Mucosa of rectum (tissue), 2 donors: ENCODE measurements around the gene CRHR2.

Experiments used
- H3K27ac ChIP-seq, 2 donors: one replicate each; pipeline ENCODE4 v1.7.0; 2013; ENCODE audit warnings: inconsistent platforms in 2 of 2, low read depth in 2 of 2, low read length in 2 of 2
- H3K27me3 ChIP-seq, 2 donors: one replicate each; pipeline ENCODE4 v1.7.0; 2013; ENCODE audit warnings: low read length in 2 of 2; ENCODE audit not compliant: control insufficient read depth in 2 of 2, insufficient read depth in 2 of 2
- H3K36me3 ChIP-seq, 2 donors: one replicate each; pipeline ENCODE4 v1.7.0; 2013; ENCODE audit warnings: low read length in 2 of 2; ENCODE audit not compliant: control insufficient read depth in 2 of 2, insufficient read depth in 2 of 2
- H3K4me1 ChIP-seq, 2 donors: one replicate each; pipeline ENCODE4 v1.7.0; 2013; ENCODE audit warnings: low read length in 2 of 2, mild to moderate bottlenecking in 1 of 2; ENCODE audit not compliant: control insufficient read depth in 2 of 2, insufficient read depth in 2 of 2
- H3K4me3 ChIP-seq, 2 donors: one replicate each; pipeline ENCODE4 v1.7.0; 2013; ENCODE audit warnings: low read length in 2 of 2
- H3K9ac ChIP-seq, 2 donors: one replicate each; pipeline ENCODE4 v1.7.0; 2013; ENCODE audit warnings: low read length in 2 of 2, low read depth in 1 of 2, mild to moderate bottlenecking in 1 of 2
- H3K9me3 ChIP-seq, 2 donors: one replicate each; pipeline ENCODE4 v1.7.0; 2013; ENCODE audit warnings: low read length in 2 of 2; ENCODE audit not compliant: control insufficient read depth in 2 of 2
- donor health status: healthy.
- donor health status: Normal muscosa, but diverticular disease.

Gene CRHR2

GRCh38 chr7:30707391-30708357 lies 25.4 kb upstream of the CRHR2 start:
- no peaks in the 10 kb centered on the region for H3K36me3 ChIP-seq
- no peak overlapping the region for H3K4me3 ChIP-seq
- H3K27me3 ChIP-seq, result no peaks in the 10 kb centered on the region
- peaks cover 0 to 3% of the 10 kb centered on the region in 2 donors for H3K4me1 ChIP-seq
- no peak overlapping the region for H3K9ac ChIP-seq
- no peak overlapping the region for H3K27ac ChIP-seq
- H3K9me3 ChIP-seq, result no peaks in the 10 kb centered on the region

DNA sequence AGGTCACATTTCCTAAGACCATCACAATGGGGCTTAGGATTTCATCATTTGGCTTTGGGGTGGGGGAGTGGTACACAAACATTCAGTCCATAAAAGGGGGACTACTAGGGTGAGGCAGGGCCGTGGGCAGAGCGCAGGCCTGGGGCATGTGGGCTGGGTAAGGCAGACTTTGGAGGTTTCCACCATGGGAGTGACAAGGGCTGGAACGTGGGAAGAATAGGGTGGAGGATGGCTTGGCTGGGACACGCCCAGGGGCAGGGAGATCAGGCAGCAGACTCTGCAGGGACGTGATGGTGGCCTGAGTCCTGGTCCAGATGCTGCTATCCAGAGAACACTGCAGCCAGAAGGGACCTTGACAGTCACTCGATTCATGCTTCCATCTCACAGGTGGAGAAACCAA lies 24.7 kb upstream of the CRHR2 start:
- Histone ChIP-seq H3K9me3 (no peaks in the 10 kb centered on the region), H3K4me3 (no peak overlapping the region), H3K27me3 (no peaks in the 10 kb centered on the region), H3K9ac (no peak overlapping the region), H3K4me1 (peaks cover 0 to 3% of the 10 kb centered on the region in 2 donors), H3K36me3 (no peaks in the 10 kb centered on the region), H3K27ac (no peak overlapping the region)

DNA sequence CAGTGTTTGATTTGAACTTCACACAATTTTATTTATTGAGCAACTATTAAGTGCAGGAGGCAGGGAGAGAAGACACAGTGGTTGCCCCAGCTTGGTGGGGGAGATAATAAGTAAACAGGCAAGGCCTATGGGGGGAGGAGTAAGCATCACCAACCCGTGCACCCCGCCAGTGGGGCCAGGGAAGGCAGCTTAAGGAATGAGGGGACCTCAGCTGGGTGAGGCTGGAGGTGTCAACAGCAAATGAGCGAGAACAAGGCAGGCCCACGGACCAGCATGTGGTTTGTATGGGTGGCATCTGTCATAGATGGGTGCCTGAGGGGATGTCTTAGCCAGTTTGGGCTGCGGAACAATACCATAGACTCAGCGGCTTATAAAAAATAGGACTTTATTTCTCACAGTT lies 24.1 kb upstream of the CRHR2 start:
- H3K27ac ChIP-seq, result no peak overlapping the region

DNA sequence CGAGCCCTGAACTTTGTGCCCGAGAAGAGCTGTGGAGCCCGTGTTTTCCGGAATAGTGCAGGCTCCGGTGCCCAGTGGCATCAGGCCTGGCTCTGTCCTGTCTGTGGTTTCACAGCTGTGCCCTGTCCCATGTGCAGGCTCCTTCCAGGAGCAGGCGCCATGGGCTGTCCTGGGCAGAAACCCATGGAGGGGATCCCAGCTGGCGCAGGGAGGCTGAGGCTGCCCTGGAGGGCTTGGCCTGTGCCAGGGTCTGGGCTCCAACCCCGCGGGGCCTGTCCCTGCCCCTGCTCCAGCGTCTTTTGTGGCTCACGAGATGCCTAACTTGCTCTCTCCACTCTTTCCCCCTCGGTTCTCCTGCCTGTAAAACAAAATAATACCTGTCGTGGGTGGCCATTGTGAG lies 23.3 kb upstream of the CRHR2 start:
- H3K36me3 ChIP-seq, result no peaks in the 10 kb centered on the region
- no peak overlapping the region for H3K4me3 ChIP-seq
- no peak overlapping the region for H3K27ac ChIP-seq
- no peaks in the 10 kb centered on the region for H3K9me3 ChIP-seq
- H3K27me3 ChIP-seq, result no peaks in the 10 kb centered on the region
- H3K4me1 ChIP-seq, result peaks cover 0 to 3% of the 10 kb centered on the region in 2 donors
- no peak overlapping the region for H3K9ac ChIP-seq

More for the DNA sequence above, 24.1 kb upstream of the CRHR2 start:
- peaks cover 0 to 3% of the 10 kb centered on the region in 2 donors for H3K4me1 ChIP-seq
- no peaks in the 10 kb centered on the region for H3K36me3 ChIP-seq
- H3K27me3 ChIP-seq, result no peaks in the 10 kb centered on the region
- H3K9me3 ChIP-seq, result no peaks in the 10 kb centered on the region
- H3K4me3 ChIP-seq, result no peak overlapping the region
- no peak overlapping the region for H3K9ac ChIP-seq

- no peaks in the 10 kb centered on the region for H3K27me3 ChIP-seq
- no peaks in the 10 kb centered on the region for H3K9me3 ChIP-seq
- no peak overlapping the region for H3K9ac ChIP-seq
- H3K4me1 ChIP-seq, result peaks cover 0 to 3% of the 10 kb centered on the region in 2 donors
- no peak overlapping the region for H3K27ac ChIP-seq
- no peak overlapping the region for H3K4me3 ChIP-seq
- no peaks in the 10 kb centered on the region for H3K36me3 ChIP-seq
Measured at GRCh38 chr7:30705008-30705407, 22.8 kb upstream of the CRHR2 start.

- Histone ChIP-seq H3K36me3 (no peaks in the 10 kb centered on the region), H3K4me3 (no peak overlapping the region), H3K4me1 (peaks cover 0 to 4% of the 10 kb centered on the region in 2 donors), H3K27ac (no peak overlapping the region), H3K27me3 (no peaks in the 10 kb centered on the region), H3K9me3 (no peaks in the 10 kb centered on the region), H3K9ac (no peak overlapping the region)
Measured at GRCh38 chr7:30703756-30704155, 21.5 kb upstream of the CRHR2 start.

- no peak overlapping the region for H3K9ac ChIP-seq
- no peaks in the 10 kb centered on the region for H3K27me3 ChIP-seq
- peaks cover 10 to 20% of the 10 kb centered on the region in 2 donors for H3K4me1 ChIP-seq
- no peak overlapping the region for H3K4me3 ChIP-seq
- no peaks in the 10 kb centered on the region for H3K9me3 ChIP-seq
- H3K27ac ChIP-seq, result no peak overlapping the region
- no peaks in the 10 kb centered on the region for H3K36me3 ChIP-seq
Measured at GRCh38 chr7:30702200-30702599, 19.9 kb upstream of the CRHR2 start.

DNA sequence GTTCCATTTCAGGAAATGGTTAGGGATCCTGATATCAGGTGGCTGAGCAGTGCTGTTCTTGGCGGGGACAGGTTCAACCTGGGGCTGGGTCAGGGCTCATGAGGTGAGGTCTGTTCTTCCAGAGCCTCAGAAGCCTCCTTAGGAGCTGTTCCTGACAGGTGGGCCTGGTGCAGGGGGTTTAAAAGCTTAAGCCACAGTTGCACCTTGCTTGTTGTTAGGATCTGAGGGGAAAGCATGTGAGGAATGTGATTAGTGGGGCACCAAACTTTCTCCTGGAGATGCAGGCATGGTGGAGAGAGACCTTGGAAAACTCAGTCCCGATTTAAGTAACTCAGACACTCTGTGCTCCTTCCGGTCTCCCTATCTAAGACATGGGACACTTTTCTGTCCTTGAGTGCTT lies 18.7 kb upstream of the CRHR2 start:
- Histone ChIP-seq H3K36me3 (no peaks in the 10 kb centered on the region), H3K27ac (no peak overlapping the region), H3K4me3 (no peak overlapping the region)

GRCh38 chr7:30699706-30700495 lies 17.6 kb upstream of the CRHR2 start:
- H3K9ac ChIP-seq, result no peak overlapping the region
- H3K4me3 ChIP-seq, result no peak overlapping the region
- H3K27me3 ChIP-seq, result no peaks in the 10 kb centered on the region
- H3K4me1 ChIP-seq, result peaks cover 10 to 20% of the 10 kb centered on the region in 2 donors
- no peak overlapping the region for H3K27ac ChIP-seq
- H3K9me3 ChIP-seq, result no peaks in the 10 kb centered on the region
- no peaks in the 10 kb centered on the region for H3K36me3 ChIP-seq

More for the DNA sequence above, 18.7 kb upstream of the CRHR2 start:
- no peak overlapping the region for H3K9ac ChIP-seq
- H3K9me3 ChIP-seq, result no peaks in the 10 kb centered on the region
- H3K27me3 ChIP-seq, result no peaks in the 10 kb centered on the region
- H3K4me1 ChIP-seq, result peaks cover 10 to 19% of the 10 kb centered on the region in 2 donors

DNA sequence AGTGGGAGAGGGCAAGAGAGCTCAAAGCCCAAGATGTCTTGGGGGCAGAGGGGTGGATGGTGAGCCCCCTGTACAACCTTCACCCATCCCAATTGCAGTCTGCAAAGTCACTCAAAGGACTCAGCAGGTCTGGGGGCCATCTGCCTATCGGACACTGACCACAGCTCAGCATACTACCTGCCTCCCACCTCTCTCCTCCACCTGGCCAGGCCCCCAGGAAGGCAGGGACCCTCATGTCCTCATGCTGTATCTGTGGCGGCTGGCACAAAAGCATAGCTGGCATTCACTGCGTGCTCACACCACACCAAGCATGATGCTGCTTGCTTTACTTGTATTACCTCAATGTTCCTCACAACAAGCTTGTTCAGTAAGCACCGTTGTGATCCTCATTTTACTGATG lies 16.2 kb upstream of the CRHR2 start:
- peak overlapping the region; percentile 33 to 48 for H3K4me3 ChIP-seq
- peaks cover 10 to 24% of the 10 kb centered on the region in 2 donors for H3K4me1 ChIP-seq
- peak overlapping the region in 1 of 2 donors; percentile 19 for H3K9ac ChIP-seq
- no peaks in the 10 kb centered on the region for H3K9me3 ChIP-seq
- no peaks in the 10 kb centered on the region for H3K27me3 ChIP-seq
- H3K27ac ChIP-seq, result peak overlapping the region in 1 of 2 donors; percentile 32
- no peaks in the 10 kb centered on the region for H3K36me3 ChIP-seq
